NCI-H187 treated with DMSO at 0.1 percent for 48 hours (cell line): Measurements from ENCODE around the gene XPA.
A peak's percentile ranks its signal among the peaks of the same experiment; 100 is the strongest.
"Not testable (repeated sequence)": the region's sequence is repeated elsewhere in the genome, so short reads cannot be mapped to it uniquely, and the experiment has no call there.

Experiments
- DNase-seq: peaks from one replicate; lab custom pipeline; 2025; lab: John Stamatoyannopoulos, UW

XPA gene

GRCh38 chr9:97696803-97697601 is at the start of gene XPA:
Gene XPA, minus strand, starts transcription at chr9:97697340. Its CDS starts 48 bp downstream, at chr9:97697292.
- peak; percentile 59 for DNase-seq

- no peak for DNase-seq
Observed at GRCh38 chr9:97744710-97745708, 47.9 kb upstream of the XPA start.

- DNase-seq = not testable (repeated sequence)
Observed at GRCh38 chr9:97744025-97744424, 46.9 kb upstream of the XPA start.

DNA sequence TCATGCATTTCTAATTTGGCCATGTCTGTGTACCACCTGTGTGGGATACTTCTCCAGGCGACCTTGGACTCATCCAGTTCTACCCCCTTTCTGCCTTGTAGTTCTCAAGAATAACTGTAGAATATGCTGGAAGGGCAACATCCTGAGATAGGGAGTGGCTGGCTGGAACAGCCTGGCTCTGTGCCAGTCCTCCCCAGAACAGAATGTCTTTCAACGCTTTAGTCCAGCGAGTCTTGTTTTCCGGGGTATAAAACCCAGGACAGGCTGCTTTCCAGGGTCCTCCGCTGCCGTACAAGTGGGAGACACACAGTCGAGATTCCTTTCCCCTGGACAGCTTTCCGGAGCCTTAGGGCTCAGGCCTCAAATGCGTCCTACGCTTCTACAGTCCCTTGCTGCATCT is 45.4 kb upstream of the XPA start:
- no peak for DNase-seq

GRCh38 chr9:97741947-97742346 is 44.8 kb upstream of the XPA start:
- DNase-seq = no peak

DNA sequence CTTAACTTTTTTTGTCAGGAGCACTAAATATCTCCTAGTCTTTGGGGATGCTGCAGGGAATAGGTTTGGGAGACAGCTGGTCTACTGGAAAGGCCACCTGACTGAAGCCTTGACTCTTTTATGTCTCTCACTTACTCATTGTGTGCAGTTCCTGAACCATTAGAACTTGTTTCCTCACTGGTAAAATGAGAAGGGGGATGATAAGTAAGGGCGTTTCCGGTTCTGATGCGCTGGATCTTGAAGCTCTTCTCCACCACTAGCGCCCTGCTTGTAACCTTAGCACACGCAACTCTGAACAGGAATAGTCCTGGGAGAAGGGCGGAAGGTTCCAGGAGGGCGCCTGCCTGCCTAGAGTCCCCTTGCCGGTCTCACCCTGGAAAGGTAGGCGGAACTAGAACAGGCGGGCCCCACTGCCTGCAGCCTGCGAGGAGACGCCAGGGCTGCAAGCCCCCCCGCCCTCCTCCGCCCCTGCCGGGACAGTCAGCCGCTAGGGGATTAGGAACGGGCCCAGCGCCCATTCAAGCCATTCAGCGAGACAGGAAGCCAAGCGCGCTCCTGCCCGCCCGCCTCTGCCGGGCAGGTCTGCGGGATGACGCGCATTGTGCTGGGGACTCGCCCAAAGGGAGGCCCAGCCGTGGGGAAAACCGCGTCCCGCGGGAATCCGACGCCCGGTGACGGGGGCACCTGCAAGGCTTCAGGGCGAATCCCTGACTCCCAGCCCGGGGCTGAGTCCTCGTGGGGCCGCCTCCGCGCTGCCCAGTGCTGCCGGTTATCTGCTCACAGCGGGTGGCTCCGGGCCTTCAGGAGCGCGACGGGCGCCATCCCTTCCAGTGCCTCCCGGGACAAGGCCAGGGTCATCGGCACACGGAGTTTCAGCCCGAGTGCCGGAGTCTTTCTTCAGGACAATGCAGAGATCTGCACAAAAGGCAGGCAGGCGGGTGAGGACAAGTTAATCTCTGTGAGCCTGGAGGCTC is 44.0 kb upstream of the XPA start:
- DNase-seq = no peak

DNA sequence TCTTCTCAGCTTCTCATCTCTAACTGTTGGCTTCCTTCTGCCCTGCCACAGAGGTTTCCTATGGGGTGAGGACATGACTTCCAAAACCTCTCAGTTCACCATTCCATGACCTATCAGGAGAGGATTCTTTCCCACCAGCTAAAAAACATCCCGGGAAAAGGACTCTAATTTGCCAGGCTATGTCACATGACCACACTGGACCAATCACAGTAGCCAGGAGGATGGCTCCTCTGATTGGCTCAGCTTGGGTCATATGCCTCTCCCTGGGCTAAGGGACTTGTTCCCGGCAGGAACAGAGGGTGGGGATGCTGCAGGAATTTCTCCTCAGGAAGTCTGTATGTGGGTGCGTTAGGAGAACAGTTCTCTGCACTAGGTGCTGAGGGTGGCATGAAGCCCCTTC is 40.3 kb upstream of the XPA start:
- no peak for DNase-seq

- peak; percentile 7 for DNase-seq
Observed at GRCh38 chr9:97735070-97735600, 38.0 kb upstream of the XPA start.

- no peak for DNase-seq
Observed at GRCh38 chr9:97726716-97727115, 29.6 kb upstream of the XPA start.

GRCh38 chr9:97723819-97724218 is 26.7 kb upstream of the XPA start:
- DNase-seq = no peak

DNA sequence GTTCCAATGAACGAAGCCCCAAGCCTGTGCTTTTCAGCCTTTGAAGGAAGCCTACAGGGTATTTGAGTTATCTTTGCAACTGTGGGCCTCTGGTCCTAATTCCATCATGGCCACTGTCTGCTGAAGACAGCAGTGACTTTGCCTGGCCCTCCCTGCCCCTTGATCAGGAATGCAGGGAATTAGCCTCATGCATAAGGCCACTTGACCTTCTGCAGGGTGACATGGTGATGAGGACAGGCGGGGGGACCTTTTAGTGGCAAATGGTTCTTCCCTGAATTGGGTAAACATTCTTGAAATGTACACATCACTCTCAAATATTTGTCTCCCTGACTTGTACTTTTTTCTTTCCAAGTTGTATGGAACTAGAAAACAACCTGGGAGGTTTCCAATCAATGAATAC is 25.2 kb upstream of the XPA start:
- DNase-seq = no peak

GRCh38 chr9:97721396-97721795 is 24.3 kb upstream of the XPA start:
- DNase-seq = no peak

- no peak for DNase-seq
Observed at GRCh38 chr9:97717866-97718265, 20.7 kb upstream of the XPA start.

- no peak for DNase-seq
Observed at GRCh38 chr9:97714435-97714834, 17.3 kb upstream of the XPA start.

GRCh38 chr9:97711223-97711626 is 14.1 kb upstream of the XPA start:
- DNase-seq = no peak

GRCh38 chr9:97710356-97711222 is 13.4 kb upstream of the XPA start:
- DNase-seq = no peak

- DNase-seq = no peak
Observed at GRCh38 chr9:97706246-97706645, 9.1 kb upstream of the XPA start.

DNA sequence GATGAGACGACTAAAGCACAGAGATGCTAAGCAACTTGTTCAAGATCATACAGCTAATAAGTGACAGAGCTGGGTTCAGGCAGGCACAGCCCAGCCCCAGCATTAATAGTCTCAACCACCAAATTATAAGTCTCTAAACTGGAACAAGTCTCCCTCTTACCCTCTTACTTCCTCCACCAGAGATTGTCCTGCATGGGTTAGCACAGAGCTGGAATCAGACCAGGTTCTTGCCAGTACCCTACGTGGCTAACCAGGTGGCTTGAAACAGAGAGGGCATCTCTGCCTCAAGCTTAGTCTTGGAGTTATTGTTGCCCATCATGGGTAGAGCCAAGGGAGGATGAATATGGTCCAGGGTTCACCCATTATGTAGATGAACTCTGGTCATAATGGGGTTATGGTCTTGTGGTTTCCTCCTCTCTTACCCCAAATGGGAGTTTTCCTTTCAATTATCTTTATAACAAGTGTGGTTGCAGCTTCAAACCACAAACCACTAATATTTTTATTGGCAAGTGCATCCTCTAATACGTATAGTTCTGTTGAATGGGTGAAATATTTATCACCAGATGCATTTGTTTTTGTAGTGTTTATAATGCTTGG is 8.3 kb upstream of the XPA start:
- DNase-seq = no peak

DNA sequence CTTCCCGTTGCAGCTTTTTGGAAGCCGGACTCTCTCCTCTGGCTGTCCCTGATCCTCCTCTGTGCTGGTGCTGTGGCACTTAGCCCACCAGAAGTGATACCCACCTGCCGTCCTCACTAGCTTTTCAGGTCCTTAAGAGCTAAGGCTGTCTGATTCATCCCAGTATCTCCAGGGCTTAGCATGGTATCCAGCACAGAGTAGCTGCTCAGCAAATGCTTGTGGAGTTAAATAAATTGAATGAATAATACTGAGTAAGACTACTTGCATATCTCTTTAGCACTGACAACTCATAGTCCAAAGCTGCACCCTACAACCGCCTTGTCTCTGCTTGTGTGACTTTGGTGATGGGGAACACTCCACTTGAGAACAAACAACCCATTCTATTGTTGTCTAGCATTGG is 7.7 kb upstream of the XPA start:
- no peak for DNase-seq

DNA sequence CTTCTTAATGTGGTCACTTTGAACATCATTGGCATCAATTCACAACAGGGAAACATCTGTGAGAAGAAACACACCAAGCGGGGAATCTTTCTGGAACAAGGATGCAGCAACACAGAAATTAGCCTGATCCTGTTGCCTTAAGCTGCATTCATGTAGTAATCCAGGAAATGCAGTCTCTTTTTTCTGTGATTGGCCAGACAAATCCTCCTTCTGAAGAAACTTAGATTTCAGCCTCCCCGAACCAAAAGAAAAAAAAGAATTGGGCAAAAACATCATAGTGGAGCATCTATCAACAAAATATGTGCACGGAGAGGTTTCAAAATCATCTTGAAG is 7.2 kb upstream of the XPA start:
- DNase-seq = no peak
